Hematopoietic multipotent progenitor cell (in vitro differentiated cells): Measurements from ENCODE around the gene AICDA. TPM values are rescaled to one million over a fixed set of nuclear protein-coding genes. Genes with fewer than 3 reads are reported as not detected.
"Not testable (repeated sequence)": the region's sequence is repeated elsewhere in the genome, so short reads cannot be mapped to it uniquely, and the experiment has no call there.

Experiments used
- DNase-seq, 3 donors: peaks; one replicate each; pipeline ENCODE4 v3.0.0-alpha.2; 2011 to 2015; ENCODE audit warnings: low read depth in 2 of 3, low spot score in 2 of 3
- total RNA-seq: library from RNA; depleted of rRNA; stranded (reverse); fragments of >200 nt; gene quantifications from one replicate; pipeline ENCODE4 v1.2.3, GENCODE V29; 2012

The AICDA gene
- not detected for total RNA-seq

- no peak for DNase-seq
Measured at GRCh38 chr12:8612629-8613028, at the start of gene AICDA. Gene AICDA (minus strand): TSS chr12:8612859. CDS start chr12:8612767, 92 bp downstream.

- DNase-seq = no peak
Measured at GRCh38 chr12:8661751-8662150, 49.1 kb upstream of the AICDA start.

- no peak for DNase-seq
Measured at GRCh38 chr12:8661016-8661415, 48.4 kb upstream of the AICDA start.

- DNase-seq = no peak
Measured at GRCh38 chr12:8658346-8658745, 45.7 kb upstream of the AICDA start.

- no peak for DNase-seq
Measured at GRCh38 chr12:8655421-8655820, 42.8 kb upstream of the AICDA start.

- no peak for DNase-seq
Measured at GRCh38 chr12:8648576-8649205, 36.0 kb upstream of the AICDA start.

GRCh38 chr12:8647968-8648367 is 35.3 kb upstream of the AICDA start:
- no peak for DNase-seq

GRCh38 chr12:8644345-8645248 is 31.9 kb upstream of the AICDA start:
- peak in 1 of 3 donors; percentile 16 for DNase-seq

GRCh38 chr12:8642775-8643174 is 30.1 kb upstream of the AICDA start:
- no peak for DNase-seq

- DNase-seq = no peak
Measured at GRCh38 chr12:8639936-8640335, 27.3 kb upstream of the AICDA start.

GRCh38 chr12:8638951-8639350 is 26.3 kb upstream of the AICDA start:
- no peak for DNase-seq

GRCh38 chr12:8637666-8638065 is 25.0 kb upstream of the AICDA start:
- no peak for DNase-seq

GRCh38 chr12:8637244-8637643 is 24.6 kb upstream of the AICDA start:
- no peak for DNase-seq

GRCh38 chr12:8636581-8636980 is 23.9 kb upstream of the AICDA start:
- DNase-seq = no peak

- not testable (repeated sequence) for DNase-seq
Measured at GRCh38 chr12:8636007-8636346, 23.3 kb upstream of the AICDA start.

- not testable (repeated sequence) for DNase-seq
Measured at GRCh38 chr12:8635342-8636006, 22.8 kb upstream of the AICDA start.

GRCh38 chr12:8630131-8630530 is 17.5 kb upstream of the AICDA start:
- no peak for DNase-seq

- DNase-seq = no peak
Measured at GRCh38 chr12:8629486-8630033, 16.9 kb upstream of the AICDA start.

- no peak for DNase-seq
Measured at GRCh38 chr12:8628731-8629130, 16.1 kb upstream of the AICDA start.

- DNase-seq = not testable (repeated sequence)
Measured at GRCh38 chr12:8624750-8625149, 12.1 kb upstream of the AICDA start.

- no peak for DNase-seq
Measured at GRCh38 chr12:8622646-8623045, 10.0 kb upstream of the AICDA start.
